ENCODE data around the gene DDR2.

Gene DDR2

DNA sequence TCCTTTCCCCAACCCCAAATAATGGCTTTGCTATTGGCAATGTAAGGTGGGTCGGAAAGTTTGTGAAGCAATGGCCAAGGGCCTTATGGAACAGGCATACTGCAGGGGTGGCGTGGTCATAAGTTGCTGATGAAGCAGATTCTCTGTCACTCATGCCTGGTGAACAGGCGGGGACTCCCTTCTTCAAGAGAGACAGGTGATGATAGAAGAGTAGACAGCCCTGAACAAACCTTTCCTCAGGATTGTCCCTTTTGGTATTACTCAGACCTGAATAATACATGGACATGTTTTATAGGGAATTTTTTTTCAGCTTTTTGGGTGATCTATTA is 12.7 kb downstream of the DDR2 start (continued):
- TF ChIP-seq, protein P1, sequence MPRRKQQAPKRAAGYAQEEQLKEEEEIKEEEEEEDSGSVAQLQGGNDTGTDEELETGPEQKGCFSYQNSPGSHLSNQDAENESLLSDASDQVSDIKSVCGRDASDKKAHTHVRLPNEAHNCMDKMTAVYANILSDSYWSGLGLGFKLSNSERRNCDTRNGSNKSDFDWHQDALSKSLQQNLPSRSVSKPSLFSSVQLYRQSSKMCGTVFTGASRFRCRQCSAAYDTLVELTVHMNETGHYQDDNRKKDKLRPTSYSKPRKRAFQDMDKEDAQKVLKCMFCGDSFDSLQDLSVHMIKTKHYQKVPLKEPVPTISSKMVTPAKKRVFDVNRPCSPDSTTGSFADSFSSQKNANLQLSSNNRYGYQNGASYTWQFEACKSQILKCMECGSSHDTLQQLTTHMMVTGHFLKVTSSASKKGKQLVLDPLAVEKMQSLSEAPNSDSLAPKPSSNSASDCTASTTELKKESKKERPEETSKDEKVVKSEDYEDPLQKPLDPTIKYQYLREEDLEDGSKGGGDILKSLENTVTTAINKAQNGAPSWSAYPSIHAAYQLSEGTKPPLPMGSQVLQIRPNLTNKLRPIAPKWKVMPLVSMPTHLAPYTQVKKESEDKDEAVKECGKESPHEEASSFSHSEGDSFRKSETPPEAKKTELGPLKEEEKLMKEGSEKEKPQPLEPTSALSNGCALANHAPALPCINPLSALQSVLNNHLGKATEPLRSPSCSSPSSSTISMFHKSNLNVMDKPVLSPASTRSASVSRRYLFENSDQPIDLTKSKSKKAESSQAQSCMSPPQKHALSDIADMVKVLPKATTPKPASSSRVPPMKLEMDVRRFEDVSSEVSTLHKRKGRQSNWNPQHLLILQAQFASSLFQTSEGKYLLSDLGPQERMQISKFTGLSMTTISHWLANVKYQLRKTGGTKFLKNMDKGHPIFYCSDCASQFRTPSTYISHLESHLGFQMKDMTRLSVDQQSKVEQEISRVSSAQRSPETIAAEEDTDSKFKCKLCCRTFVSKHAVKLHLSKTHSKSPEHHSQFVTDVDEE (CRISPR knock-in tag; IDR thresholded peaks at IDR 0.05) = no peak

DNA sequence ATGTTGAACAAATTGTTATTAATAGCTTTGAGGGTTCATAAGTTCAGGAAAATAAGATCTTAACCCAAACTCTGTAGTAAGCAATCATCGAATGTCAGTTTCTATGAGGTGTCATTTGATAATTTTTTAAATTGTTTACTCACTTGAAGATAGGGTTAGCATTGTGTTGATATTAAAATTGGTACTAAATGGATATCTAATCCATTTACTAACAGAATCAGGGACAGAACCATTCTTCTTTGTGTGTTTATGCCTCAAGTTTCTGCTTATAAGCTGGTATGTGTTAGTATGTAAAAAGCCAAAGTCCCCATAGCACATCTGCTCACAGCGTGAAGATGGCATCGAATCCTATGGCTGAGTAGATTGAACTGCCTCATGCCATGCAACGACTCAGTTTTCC is 13.4 kb downstream of the DDR2 start:
- no peak for ATAC-seq
- TF ChIP-seq ZNF565 (CRISPR knock-in tag; conservative IDR thresholded peaks at IDR 0.05; ENCODE audit: low read depth) = no peak
- TF ChIP-seq ZFP30 (CRISPR knock-in tag; IDR thresholded peaks at IDR 0.05) = no peak
- no peak for TF ChIP-seq BACH2 (CRISPR knock-in tag; IDR thresholded peaks at IDR 0.05; ENCODE audit: borderline replicate concordance)

DNA sequence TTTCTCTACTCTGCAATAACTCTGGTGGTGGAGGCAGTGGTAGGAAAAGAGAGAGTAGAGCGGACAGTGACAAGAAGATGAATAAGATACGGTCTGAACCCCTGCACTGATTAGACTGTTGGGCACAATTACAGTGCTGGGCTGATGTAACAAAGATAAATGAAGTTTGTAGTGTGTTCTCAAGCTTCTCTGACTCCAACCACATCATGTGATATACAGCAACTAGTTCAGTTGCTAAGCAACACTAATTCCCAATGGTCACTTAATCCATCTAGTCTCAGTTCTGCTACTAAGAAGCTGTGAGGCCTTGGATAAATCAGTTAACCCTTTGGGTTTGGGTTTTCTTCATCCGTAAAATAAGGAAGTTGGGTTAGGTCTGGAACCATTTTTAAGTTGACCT is 17.3 kb downstream of the DDR2 start:
- no peak; the same call in 2 of the 3 replicates for ATAC-seq
- no peak for TF ChIP-seq ZNF70 (CRISPR knock-in tag; IDR thresholded peaks at IDR 0.05)
- no peak for TF ChIP-seq ISL1 (CRISPR knock-in tag; IDR thresholded peaks at IDR 0.05)
- TF ChIP-seq TCF4 (CRISPR knock-in tag; IDR thresholded peaks at IDR 0.05; ENCODE audit: borderline replicate concordance) = no peak
- no peak for TF ChIP-seq ZNF565 (CRISPR knock-in tag; conservative IDR thresholded peaks at IDR 0.05; ENCODE audit: low read depth)

DNA sequence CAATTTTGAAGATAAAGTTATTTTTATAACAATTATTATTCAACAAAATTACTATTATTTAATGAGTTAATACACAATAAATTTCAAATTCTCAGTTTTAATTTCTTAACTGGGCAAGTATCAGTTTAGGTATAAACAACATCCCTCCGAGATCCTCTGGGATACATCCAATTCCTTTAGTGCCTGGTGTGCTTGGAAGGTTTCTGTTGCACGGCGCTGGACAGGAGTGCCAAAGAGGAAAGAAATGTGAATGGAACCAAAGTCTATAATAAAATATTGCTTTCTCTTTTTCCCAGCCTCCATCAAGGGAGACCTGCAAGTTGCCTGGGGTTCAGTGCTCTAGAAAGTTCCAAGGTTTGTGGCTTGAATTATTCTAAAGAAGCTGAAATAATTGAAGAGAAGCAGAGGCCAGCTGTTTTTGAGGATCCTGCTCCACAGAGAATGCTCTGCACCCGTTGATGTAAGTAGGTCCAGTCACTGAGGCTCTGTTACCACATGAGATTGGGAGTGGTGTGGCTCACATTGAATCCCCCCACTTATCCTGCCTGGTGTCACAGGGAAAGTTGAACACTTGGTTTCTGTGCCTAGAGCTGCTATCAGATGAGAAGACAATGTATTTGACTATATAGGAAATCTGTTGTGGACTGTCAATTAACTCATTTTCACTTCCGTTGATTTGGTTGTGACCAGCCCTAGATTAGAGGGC is 22.8 kb downstream of the DDR2 start:
- no peak for TF ChIP-seq ZC3H10 (CRISPR knock-in tag; IDR thresholded peaks at IDR 0.05)
- TF ChIP-seq, protein P2, sequence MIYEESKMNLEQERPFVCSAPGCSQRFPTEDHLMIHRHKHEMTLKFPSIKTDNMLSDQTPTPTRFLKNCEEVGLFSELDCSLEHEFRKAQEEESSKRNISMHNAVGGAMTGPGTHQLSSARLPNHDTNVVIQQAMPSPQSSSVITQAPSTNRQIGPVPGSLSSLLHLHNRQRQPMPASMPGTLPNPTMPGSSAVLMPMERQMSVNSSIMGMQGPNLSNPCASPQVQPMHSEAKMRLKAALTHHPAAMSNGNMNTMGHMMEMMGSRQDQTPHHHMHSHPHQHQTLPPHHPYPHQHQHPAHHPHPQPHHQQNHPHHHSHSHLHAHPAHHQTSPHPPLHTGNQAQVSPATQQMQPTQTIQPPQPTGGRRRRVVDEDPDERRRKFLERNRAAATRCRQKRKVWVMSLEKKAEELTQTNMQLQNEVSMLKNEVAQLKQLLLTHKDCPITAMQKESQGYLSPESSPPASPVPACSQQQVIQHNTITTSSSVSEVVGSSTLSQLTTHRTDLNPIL (CRISPR knock-in tag; IDR thresholded peaks at IDR 0.05; ENCODE audit: low read depth) = no peak
- no peak for TF ChIP-seq TOX (CRISPR knock-in tag; IDR thresholded peaks at IDR 0.05; ENCODE audit: borderline replicate concordance)
- no peak for TF ChIP-seq SNAI2 (CRISPR knock-in tag; IDR thresholded peaks at IDR 0.05)
- TF ChIP-seq ARNTL (CRISPR knock-in tag; IDR thresholded peaks at IDR 0.05; ENCODE audit: borderline replicate concordance, low read depth) = no peak
- no peak for ATAC-seq

DNA sequence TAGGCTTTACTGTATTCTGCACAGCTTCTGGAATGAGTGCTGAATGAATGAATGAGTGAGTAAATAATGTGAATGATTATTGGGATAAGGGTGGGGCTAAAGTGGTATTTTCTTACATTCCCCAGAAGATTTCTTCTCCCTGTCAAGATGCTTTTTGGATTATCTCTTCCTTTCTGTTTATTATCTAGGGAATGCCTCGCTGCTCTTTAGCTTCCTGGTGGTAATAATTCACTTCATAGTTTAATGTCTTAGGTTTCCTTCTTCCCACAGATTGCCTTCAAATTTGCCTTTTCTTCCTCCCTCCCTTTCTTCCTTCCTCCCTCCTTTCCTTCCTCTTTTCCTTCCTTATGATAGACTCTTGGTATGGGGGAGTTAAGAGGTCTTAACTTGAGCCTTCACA is 24.0 kb downstream of the DDR2 start:
- ATAC-seq = no peak
- no peak for TF ChIP-seq GLIS3 (CRISPR knock-in tag; IDR thresholded peaks at IDR 0.05)
- TF ChIP-seq SNAI2 (CRISPR knock-in tag; IDR thresholded peaks at IDR 0.05) = no peak
- TF ChIP-seq TOX (CRISPR knock-in tag; IDR thresholded peaks at IDR 0.05; ENCODE audit: borderline replicate concordance) = no peak
- no peak for TF ChIP-seq ZC3H10 (CRISPR knock-in tag; IDR thresholded peaks at IDR 0.05)
- TF ChIP-seq BACH2 (CRISPR knock-in tag; IDR thresholded peaks at IDR 0.05; ENCODE audit: borderline replicate concordance) = no peak
- TF ChIP-seq, protein P2 (CRISPR knock-in tag; IDR thresholded peaks at IDR 0.05; ENCODE audit: low read depth) = no peak
- no peak for TF ChIP-seq ZFP30 (CRISPR knock-in tag; IDR thresholded peaks at IDR 0.05)
- TF ChIP-seq, protein P3, sequence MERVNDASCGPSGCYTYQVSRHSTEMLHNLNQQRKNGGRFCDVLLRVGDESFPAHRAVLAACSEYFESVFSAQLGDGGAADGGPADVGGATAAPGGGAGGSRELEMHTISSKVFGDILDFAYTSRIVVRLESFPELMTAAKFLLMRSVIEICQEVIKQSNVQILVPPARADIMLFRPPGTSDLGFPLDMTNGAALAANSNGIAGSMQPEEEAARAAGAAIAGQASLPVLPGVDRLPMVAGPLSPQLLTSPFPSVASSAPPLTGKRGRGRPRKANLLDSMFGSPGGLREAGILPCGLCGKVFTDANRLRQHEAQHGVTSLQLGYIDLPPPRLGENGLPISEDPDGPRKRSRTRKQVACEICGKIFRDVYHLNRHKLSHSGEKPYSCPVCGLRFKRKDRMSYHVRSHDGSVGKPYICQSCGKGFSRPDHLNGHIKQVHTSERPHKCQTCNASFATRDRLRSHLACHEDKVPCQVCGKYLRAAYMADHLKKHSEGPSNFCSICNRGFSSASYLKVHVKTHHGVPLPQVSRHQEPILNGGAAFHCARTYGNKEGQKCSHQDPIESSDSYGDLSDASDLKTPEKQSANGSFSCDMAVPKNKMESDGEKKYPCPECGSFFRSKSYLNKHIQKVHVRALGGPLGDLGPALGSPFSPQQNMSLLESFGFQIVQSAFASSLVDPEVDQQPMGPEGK (CRISPR knock-in tag; IDR thresholded peaks at IDR 0.05; ENCODE audit: borderline replicate concordance) = no peak
- TF ChIP-seq, protein P4, sequence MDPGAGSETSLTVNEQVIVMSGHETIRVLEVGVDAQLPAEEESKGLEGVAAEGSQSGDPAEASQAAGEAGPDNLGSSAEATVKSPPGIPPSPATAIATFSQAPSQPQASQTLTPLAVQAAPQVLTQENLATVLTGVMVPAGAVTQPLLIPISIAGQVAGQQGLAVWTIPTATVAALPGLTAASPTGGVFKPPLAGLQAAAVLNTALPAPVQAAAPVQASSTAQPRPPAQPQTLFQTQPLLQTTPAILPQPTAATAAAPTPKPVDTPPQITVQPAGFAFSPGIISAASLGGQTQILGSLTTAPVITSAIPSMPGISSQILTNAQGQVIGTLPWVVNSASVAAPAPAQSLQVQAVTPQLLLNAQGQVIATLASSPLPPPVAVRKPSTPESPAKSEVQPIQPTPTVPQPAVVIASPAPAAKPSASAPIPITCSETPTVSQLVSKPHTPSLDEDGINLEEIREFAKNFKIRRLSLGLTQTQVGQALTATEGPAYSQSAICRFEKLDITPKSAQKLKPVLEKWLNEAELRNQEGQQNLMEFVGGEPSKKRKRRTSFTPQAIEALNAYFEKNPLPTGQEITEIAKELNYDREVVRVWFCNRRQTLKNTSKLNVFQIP (CRISPR knock-in tag; IDR thresholded peaks at IDR 0.05; ENCODE audit: borderline replicate concordance, low read depth) = no peak
- no peak for TF ChIP-seq PPARA (CRISPR knock-in tag; IDR thresholded peaks at IDR 0.05; ENCODE audit: borderline replicate concordance)
- no peak for TF ChIP-seq CSDC2 (CRISPR knock-in tag; IDR thresholded peaks at IDR 0.05)
- no peak for TF ChIP-seq OSR1 (CRISPR knock-in tag; IDR thresholded peaks at IDR 0.05)
- TF ChIP-seq ZNF565 (CRISPR knock-in tag; conservative IDR thresholded peaks at IDR 0.05; ENCODE audit: low read depth) = no peak
- no peak for TF ChIP-seq ZNF8 (CRISPR knock-in tag; IDR thresholded peaks at IDR 0.05)

Measured in SK-N-SH treated with all-trans-retinoic acid at 6 μM for 48 hours (cell line).